ENCODE results near the gene HECW1. TPM values are rescaled to one million over a fixed set of nuclear protein-coding genes. Genes with fewer than 3 reads are reported as not detected.

Gene HECW1
- total and polyA plus RNA-seq, 4 experiments from 2014 or later: not detected

DNA sequence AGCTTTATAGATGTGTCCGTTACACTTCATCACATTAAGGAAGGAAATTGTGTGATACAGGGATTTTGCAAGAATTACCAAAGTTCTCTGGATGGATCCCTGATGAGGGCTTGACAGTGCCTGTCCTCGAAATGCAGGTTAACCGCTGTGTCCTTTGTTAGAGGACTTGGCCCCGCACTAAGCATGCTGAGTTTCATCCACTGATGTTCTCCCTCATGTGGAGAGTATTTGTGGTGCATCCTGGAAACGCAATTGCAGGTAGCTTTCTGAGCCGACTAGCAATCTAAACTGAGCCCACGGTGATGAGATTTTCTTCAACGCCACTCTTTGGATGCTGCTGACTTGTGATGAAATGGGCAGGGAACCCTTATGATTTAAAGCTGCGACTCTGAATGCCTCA lies 398.6 kb downstream of the HECW1 start:
- no peaks in the 10 kb centered on the region for H3K9me3 ChIP-seq (ENCODE audit: control insufficient read depth in 1 of 2, low read length in 2 of 2)
- no peak for DNase-seq
- Mint-ChIP-seq H3K36me3 (no peaks in the 10 kb centered on the region), H3K27me3 (peaks cover 15 to 23% of the 10 kb centered on the region in 2 donors), H3K9me3 (no peaks in the 10 kb centered on the region), H3K4me3 (no peak overlapping the region), H3K27ac (no peak overlapping the region), H3K4me1 (no peaks in the 10 kb centered on the region)
- H3K27me3 ChIP-seq (ENCODE audit: insufficient read depth, low read length): no peaks in the 10 kb centered on the region
- intact Hi-C loops (cut with micrococcal nuclease): no loop called here
- no peak overlapping the region for H3K4me3 ChIP-seq (ENCODE audit: low read length in 2 of 2)
- H3K27ac ChIP-seq (ENCODE audit: low read depth, low read length): no peak overlapping the region
- POLR2A ChIA-PET (ENCODE audit: partially characterized antibody): no interaction called here
- CTCF ChIA-PET (ENCODE audit: partially characterized antibody): no interaction called here
- H3K36me3 ChIP-seq (ENCODE audit: insufficient read depth, low read length): no peaks in the 10 kb centered on the region
- H3K4me1 ChIP-seq (ENCODE audit: insufficient read depth, low read length): no peaks in the 10 kb centered on the region

GRCh38 chr7:43511769-43512515 lies 399.5 kb downstream of the HECW1 start:
- Mint-ChIP-seq H3K4me3 (no peak overlapping the region), H3K27me3 (peaks cover 15 to 24% of the 10 kb centered on the region in 2 donors)
- POLR2A ChIA-PET (ENCODE audit: partially characterized antibody): interaction anchor here (1.3 kb wide), 1 partner anchor 71 kb away, joined by 4 read pairs; the partner anchor contains the start of gene STK17A

GRCh38 chr7:43513251-43513650 lies 400.8 kb downstream of the HECW1 start:
- Mint-ChIP-seq H3K4me3 (no peak overlapping the region), H3K4me1 (no peaks in the 10 kb centered on the region), H3K27ac (no peak overlapping the region), H3K36me3 (no peaks in the 10 kb centered on the region), H3K27me3 (peaks cover 13 to 23% of the 10 kb centered on the region in 2 donors), H3K9me3 (no peaks in the 10 kb centered on the region)
- no peak overlapping the region for H3K4me3 ChIP-seq (ENCODE audit: low read length in 2 of 2)
- H3K36me3 ChIP-seq (ENCODE audit: insufficient read depth, low read length): no peaks in the 10 kb centered on the region
- H3K9me3 ChIP-seq (ENCODE audit: control insufficient read depth in 1 of 2, low read length in 2 of 2): no peaks in the 10 kb centered on the region
- POLR2A ChIA-PET (ENCODE audit: partially characterized antibody): interaction anchor here (1.3 kb wide), 1 partner anchor 69 kb away, joined by 4 read pairs; the partner anchor contains the start of gene STK17A
- CTCF ChIA-PET (ENCODE audit: partially characterized antibody): interaction anchor here (0.7 kb wide), 1 partner anchor 69 kb away, joined by 3 read pairs; the partner anchor contains the start of gene STK17A
- H3K4me1 ChIP-seq (ENCODE audit: insufficient read depth, low read length): no peaks in the 10 kb centered on the region
- H3K27ac ChIP-seq (ENCODE audit: low read depth, low read length): no peak overlapping the region
- no peaks in the 10 kb centered on the region for H3K27me3 ChIP-seq (ENCODE audit: insufficient read depth, low read length)
- intact Hi-C loops (cut with micrococcal nuclease): no loop called here
- DNase-seq: no peak

More at GRCh38 chr7:43511769-43512515, 399.5 kb downstream of the HECW1 start:
- H3K9me3 ChIP-seq (ENCODE audit: control insufficient read depth in 1 of 2, low read length in 2 of 2): no peaks in the 10 kb centered on the region
- Mint-ChIP-seq H3K4me1 (no peaks in the 10 kb centered on the region), H3K27ac (no peak overlapping the region), H3K9me3 (no peaks in the 10 kb centered on the region), H3K36me3 (no peaks in the 10 kb centered on the region)
- H3K4me3 ChIP-seq (ENCODE audit: low read length in 2 of 2): no peak overlapping the region
- H3K4me1 ChIP-seq (ENCODE audit: insufficient read depth, low read length): no peaks in the 10 kb centered on the region
- no peak overlapping the region for H3K27ac ChIP-seq (ENCODE audit: low read depth, low read length)
- DNase-seq: no peak
- intact Hi-C loops (cut with micrococcal nuclease): no loop called here
- CTCF ChIA-PET (ENCODE audit: partially characterized antibody): no interaction called here
- no peaks in the 10 kb centered on the region for H3K27me3 ChIP-seq (ENCODE audit: insufficient read depth, low read length)
- no peaks in the 10 kb centered on the region for H3K36me3 ChIP-seq (ENCODE audit: insufficient read depth, low read length)

GRCh38 chr7:43516581-43517342 lies 404.3 kb downstream of the HECW1 start:
- no peaks in the 10 kb centered on the region for H3K4me1 Mint-ChIP-seq
- no peaks in the 10 kb centered on the region for H3K4me1 ChIP-seq (ENCODE audit: insufficient read depth, low read length)
- H3K36me3 ChIP-seq (ENCODE audit: insufficient read depth, low read length): no peaks in the 10 kb centered on the region
- H3K27me3 Mint-ChIP-seq: peaks cover 8 to 12% of the 10 kb centered on the region in 2 donors
- ChIA-PET POLR2A (ENCODE audit: partially characterized antibody) (no interaction called here), CTCF (ENCODE audit: partially characterized antibody) (no interaction called here)
- no peaks in the 10 kb centered on the region for H3K9me3 ChIP-seq (ENCODE audit: control insufficient read depth in 1 of 2, low read length in 2 of 2)
- no peaks in the 10 kb centered on the region for H3K9me3 Mint-ChIP-seq
- no peak overlapping the region for H3K27ac Mint-ChIP-seq
- H3K4me3 Mint-ChIP-seq: no peak overlapping the region
- no peak for DNase-seq
- H3K4me3 ChIP-seq (ENCODE audit: low read length in 2 of 2): no peak overlapping the region
- H3K36me3 Mint-ChIP-seq: no peaks in the 10 kb centered on the region
- H3K27me3 ChIP-seq (ENCODE audit: insufficient read depth, low read length): no peaks in the 10 kb centered on the region
- intact Hi-C loops (cut with micrococcal nuclease): no loop called here
- no peak overlapping the region for H3K27ac ChIP-seq (ENCODE audit: low read depth, low read length)

GRCh38 chr7:43517464-43517863 lies 405.0 kb downstream of the HECW1 start:
- no peak overlapping the region for H3K4me3 ChIP-seq (ENCODE audit: low read length in 2 of 2)
- Mint-ChIP-seq H3K9me3 (no peaks in the 10 kb centered on the region), H3K36me3 (no peaks in the 10 kb centered on the region), H3K4me1 (no peaks in the 10 kb centered on the region), H3K27me3 (peaks cover 5 to 10% of the 10 kb centered on the region in 2 donors), H3K4me3 (no peak overlapping the region), H3K27ac (no peak overlapping the region)
- intact Hi-C loops (cut with micrococcal nuclease): no loop called here
- no peaks in the 10 kb centered on the region for H3K4me1 ChIP-seq (ENCODE audit: insufficient read depth, low read length)
- no peaks in the 10 kb centered on the region for H3K27me3 ChIP-seq (ENCODE audit: insufficient read depth, low read length)
- H3K9me3 ChIP-seq (ENCODE audit: control insufficient read depth in 1 of 2, low read length in 2 of 2): no peaks in the 10 kb centered on the region
- no peak overlapping the region for H3K27ac ChIP-seq (ENCODE audit: low read depth, low read length)
- POLR2A ChIA-PET (ENCODE audit: partially characterized antibody): no interaction called here
- CTCF ChIA-PET (ENCODE audit: partially characterized antibody): no interaction called here
- DNase-seq: no peak
- H3K36me3 ChIP-seq (ENCODE audit: insufficient read depth, low read length): no peaks in the 10 kb centered on the region

GRCh38 chr7:43520201-43520600 lies 407.8 kb downstream of the HECW1 start:
- intact Hi-C loops (cut with micrococcal nuclease): no loop called here
- H3K9me3 Mint-ChIP-seq: no peaks in the 10 kb centered on the region
- H3K27ac Mint-ChIP-seq: no peak overlapping the region
- no peak for DNase-seq
- H3K9me3 ChIP-seq (ENCODE audit: control insufficient read depth in 1 of 2, low read length in 2 of 2): no peaks in the 10 kb centered on the region
- H3K36me3 ChIP-seq (ENCODE audit: insufficient read depth, low read length): no peaks in the 10 kb centered on the region
- H3K4me1 Mint-ChIP-seq: no peaks in the 10 kb centered on the region
- no peaks in the 10 kb centered on the region for H3K27me3 ChIP-seq (ENCODE audit: insufficient read depth, low read length)
- no peak overlapping the region for H3K4me3 Mint-ChIP-seq
- H3K4me3 ChIP-seq (ENCODE audit: low read length in 2 of 2): no peak overlapping the region
- H3K36me3 Mint-ChIP-seq: no peaks in the 10 kb centered on the region
- CTCF ChIA-PET (ENCODE audit: partially characterized antibody): no interaction called here
- POLR2A ChIA-PET (ENCODE audit: partially characterized antibody): no interaction called here
- H3K27ac ChIP-seq (ENCODE audit: low read depth, low read length): no peak overlapping the region
- peaks cover 1 to 3% of the 10 kb centered on the region in 2 donors for H3K27me3 Mint-ChIP-seq
- H3K4me1 ChIP-seq (ENCODE audit: insufficient read depth, low read length): no peaks in the 10 kb centered on the region

- Mint-ChIP-seq H3K4me3 (no peak overlapping the region), H3K36me3 (no peaks in the 10 kb centered on the region), H3K9me3 (no peaks in the 10 kb centered on the region), H3K27ac (no peak overlapping the region), H3K27me3 (peaks cover 0 to 5% of the 10 kb centered on the region in 2 donors), H3K4me1 (no peaks in the 10 kb centered on the region)
- no peaks in the 10 kb centered on the region for H3K4me1 ChIP-seq (ENCODE audit: insufficient read depth, low read length)
- no peaks in the 10 kb centered on the region for H3K9me3 ChIP-seq (ENCODE audit: control insufficient read depth in 1 of 2, low read length in 2 of 2)
- ChIA-PET POLR2A (ENCODE audit: partially characterized antibody) (no interaction called here), CTCF (ENCODE audit: partially characterized antibody) (interaction anchor here (0.6 kb wide), 1 partner anchor 1543 kb away, joined by 4 read pairs; no protein-coding TSS in a partner anchor)
- no peaks in the 10 kb centered on the region for H3K36me3 ChIP-seq (ENCODE audit: insufficient read depth, low read length)
- no peak for DNase-seq
- H3K27ac ChIP-seq (ENCODE audit: low read depth, low read length): no peak overlapping the region
- intact Hi-C loops (cut with micrococcal nuclease): no loop called here
- H3K27me3 ChIP-seq (ENCODE audit: insufficient read depth, low read length): no peaks in the 10 kb centered on the region
- H3K4me3 ChIP-seq (ENCODE audit: low read length in 2 of 2): no peak overlapping the region
These were observed 410.1 kb downstream of the HECW1 start for GRCh38 chr7:43522406-43523156.

All from CD4-positive, alpha-beta memory T cell (primary cell).